ENCODE results near the gene EME1.
"Not testable (repeated sequence)": the region's sequence is repeated elsewhere in the genome, so short reads cannot be mapped to it uniquely, and the experiment has no call there.

The EME1 gene

GRCh38 chr17:50389534-50389933, 16.5 kb downstream of the EME1 start:
- no peak for DNase-seq (ENCODE audit: low read depth, low spot score)
- TF ChIP-seq ZNF274 (IDR thresholded peaks at IDR 0.05; ENCODE audit: low read depth, low read length) (no peak), YY1 (IDR thresholded peaks at IDR 0.05; ENCODE audit: insufficient read depth, insufficient read length) (no peak), SUZ12 (IDR thresholded peaks at IDR 0.05; ENCODE audit: extremely low read depth, insufficient read depth, insufficient read length) (no peak)
- H3K36me3 ChIP-seq (ENCODE audit: insufficient read depth, insufficient read length, low read length), result peaks cover 97% of the 10 kb centered on the region
- no peaks in the 10 kb centered on the region for H3K9me3 ChIP-seq (ENCODE audit: insufficient read depth, low read length)
- H3K27me3 ChIP-seq (ENCODE audit: insufficient read depth, insufficient read length), result no peaks in the 10 kb centered on the region
- peaks cover 1% of the 10 kb centered on the region for H3K4me1 ChIP-seq (ENCODE audit: insufficient read depth, insufficient read length)
- H3K4me3 ChIP-seq (ENCODE audit: insufficient read length, low read depth), result no peak overlapping the region
- H3K9ac ChIP-seq (ENCODE audit: insufficient read length, low read depth), result no peak overlapping the region

GRCh38 chr17:50392621-50393020, 19.6 kb downstream of the EME1 start:
- Histone ChIP-seq H3K27me3 (ENCODE audit: insufficient read depth, insufficient read length) (no peaks in the 10 kb centered on the region), H3K9me3 (ENCODE audit: insufficient read depth, low read length) (no peaks in the 10 kb centered on the region), H3K4me1 (ENCODE audit: insufficient read depth, insufficient read length) (peaks cover 1% of the 10 kb centered on the region), H3K9ac (ENCODE audit: insufficient read length, low read depth) (no peak overlapping the region), H3K36me3 (ENCODE audit: insufficient read depth, insufficient read length, low read length) (peaks cover 86% of the 10 kb centered on the region), H3K4me3 (ENCODE audit: insufficient read length, low read depth) (no peak overlapping the region)
- no peak for TF ChIP-seq ZNF274 (IDR thresholded peaks at IDR 0.05; ENCODE audit: low read depth, low read length)
- TF ChIP-seq YY1 (IDR thresholded peaks at IDR 0.05; ENCODE audit: insufficient read depth, insufficient read length), result no peak
- no peak for TF ChIP-seq SUZ12 (IDR thresholded peaks at IDR 0.05; ENCODE audit: extremely low read depth, insufficient read depth, insufficient read length)
- no peak for DNase-seq (ENCODE audit: low read depth, low spot score)

GRCh38 chr17:50393700-50394099, 20.7 kb downstream of the EME1 start:
- H3K9me3 ChIP-seq (ENCODE audit: insufficient read depth, low read length), result no peaks in the 10 kb centered on the region
- H3K27me3 ChIP-seq (ENCODE audit: insufficient read depth, insufficient read length), result no peaks in the 10 kb centered on the region
- no peak overlapping the region for H3K9ac ChIP-seq (ENCODE audit: insufficient read length, low read depth)
- peaks cover 1% of the 10 kb centered on the region for H3K4me1 ChIP-seq (ENCODE audit: insufficient read depth, insufficient read length)
- H3K36me3 ChIP-seq (ENCODE audit: insufficient read depth, insufficient read length, low read length), result peaks cover 75% of the 10 kb centered on the region
- H3K4me3 ChIP-seq (ENCODE audit: insufficient read length, low read depth), result no peak overlapping the region
- no peak for TF ChIP-seq YY1 (IDR thresholded peaks at IDR 0.05; ENCODE audit: insufficient read depth, insufficient read length)
- no peak for TF ChIP-seq ZNF274 (IDR thresholded peaks at IDR 0.05; ENCODE audit: low read depth, low read length)
- TF ChIP-seq SUZ12 (IDR thresholded peaks at IDR 0.05; ENCODE audit: extremely low read depth, insufficient read depth, insufficient read length), result no peak
- DNase-seq (ENCODE audit: low read depth, low spot score), result no peak

GRCh38 chr17:50394711-50395110, 21.7 kb downstream of the EME1 start:
- Histone ChIP-seq H3K36me3 (ENCODE audit: insufficient read depth, insufficient read length, low read length) (peaks cover 65% of the 10 kb centered on the region), H3K9me3 (ENCODE audit: insufficient read depth, low read length) (no peaks in the 10 kb centered on the region; the same call in 1 of the 2 replicates), H3K27me3 (ENCODE audit: insufficient read depth, insufficient read length) (no peaks in the 10 kb centered on the region), H3K9ac (ENCODE audit: insufficient read length, low read depth) (no peak overlapping the region), H3K4me3 (ENCODE audit: insufficient read length, low read depth) (no peak overlapping the region), H3K4me1 (ENCODE audit: insufficient read depth, insufficient read length) (no peaks in the 10 kb centered on the region)
- TF ChIP-seq SUZ12 (IDR thresholded peaks at IDR 0.05; ENCODE audit: extremely low read depth, insufficient read depth, insufficient read length) (no peak), YY1 (IDR thresholded peaks at IDR 0.05; ENCODE audit: insufficient read depth, insufficient read length) (no peak), ZNF274 (IDR thresholded peaks at IDR 0.05; ENCODE audit: low read depth, low read length) (no peak)
- no peak for DNase-seq (ENCODE audit: low read depth, low spot score)

GRCh38 chr17:50396261-50397110, 23.5 kb downstream of the EME1 start:
- Histone ChIP-seq H3K4me1 (ENCODE audit: insufficient read depth, insufficient read length) (no peaks in the 10 kb centered on the region), H3K4me3 (ENCODE audit: insufficient read length, low read depth) (peak overlapping the region; percentile 99), H3K36me3 (ENCODE audit: insufficient read depth, insufficient read length, low read length) (peaks cover 48% of the 10 kb centered on the region), H3K27me3 (ENCODE audit: insufficient read depth, insufficient read length) (no peaks in the 10 kb centered on the region), H3K9ac (ENCODE audit: insufficient read length, low read depth) (peak overlapping the region; percentile 97), H3K9me3 (ENCODE audit: insufficient read depth, low read length) (no peaks in the 10 kb centered on the region; the same call in 1 of the 2 replicates)
- TF ChIP-seq ZNF274 (IDR thresholded peaks at IDR 0.05; ENCODE audit: low read depth, low read length) (no peak), SUZ12 (IDR thresholded peaks at IDR 0.05; ENCODE audit: extremely low read depth, insufficient read depth, insufficient read length) (no peak), YY1 (IDR thresholded peaks at IDR 0.05; ENCODE audit: insufficient read depth, insufficient read length) (no peak)
- DNase-seq (ENCODE audit: low read depth, low spot score), result no peak

GRCh38 chr17:50397111-50397918, 24.3 kb downstream of the EME1 start, which contains the start of gene LRRC59:
TSS of gene LRRC59 (minus strand) at chr17:50397523. CDS start at chr17:50397317, 206 bp downstream.
- Histone ChIP-seq H3K4me1 (ENCODE audit: insufficient read depth, insufficient read length) (no peaks in the 10 kb centered on the region), H3K27me3 (ENCODE audit: insufficient read depth, insufficient read length) (no peaks in the 10 kb centered on the region), H3K9ac (ENCODE audit: insufficient read length, low read depth) (peak within 1 kb of the TSS; percentile 97), H3K36me3 (ENCODE audit: insufficient read depth, insufficient read length, low read length) (peaks cover 40% of the 10 kb centered on the region), H3K9me3 (ENCODE audit: insufficient read depth, low read length) (no peaks in the 10 kb centered on the region; the same call in 1 of the 2 replicates), H3K4me3 (ENCODE audit: insufficient read length, low read depth) (peak within 1 kb of the TSS; percentile 99)
- peak; percentile 51 for DNase-seq (ENCODE audit: low read depth, low spot score)
- TF ChIP-seq ZNF274 (IDR thresholded peaks at IDR 0.05; ENCODE audit: low read depth, low read length), result no peak
- peak; percentile 10 for TF ChIP-seq YY1 (IDR thresholded peaks at IDR 0.05; ENCODE audit: insufficient read depth, insufficient read length)

- Histone ChIP-seq H3K36me3 (ENCODE audit: insufficient read depth, insufficient read length, low read length) (peaks cover 34% of the 10 kb centered on the region), H3K27me3 (ENCODE audit: insufficient read depth, insufficient read length) (no peaks in the 10 kb centered on the region), H3K9me3 (ENCODE audit: insufficient read depth, low read length) (no peaks in the 10 kb centered on the region; the same call in 1 of the 2 replicates), H3K9ac (ENCODE audit: insufficient read length, low read depth) (peak overlapping the region; percentile 97), H3K4me1 (ENCODE audit: insufficient read depth, insufficient read length) (peaks cover 3% of the 10 kb centered on the region), H3K4me3 (ENCODE audit: insufficient read length, low read depth) (peak overlapping the region; percentile 99)
- no peak for TF ChIP-seq ZNF274 (IDR thresholded peaks at IDR 0.05; ENCODE audit: low read depth, low read length)
- TF ChIP-seq YY1 (IDR thresholded peaks at IDR 0.05; ENCODE audit: insufficient read depth, insufficient read length), result no peak
- TF ChIP-seq SUZ12 (IDR thresholded peaks at IDR 0.05; ENCODE audit: extremely low read depth, insufficient read depth, insufficient read length), result no peak
- DNase-seq (ENCODE audit: low read depth, low spot score), result no peak
These were observed 24.9 kb downstream of the EME1 start for GRCh38 chr17:50397919-50398285.

GRCh38 chr17:50398672-50399071, 25.6 kb downstream of the EME1 start:
- H3K4me1 ChIP-seq (ENCODE audit: insufficient read depth, insufficient read length); H3K4me3 ChIP-seq (ENCODE audit: insufficient read length, low read depth); DNase-seq (ENCODE audit: low read depth, low spot score); H3K27me3 ChIP-seq (ENCODE audit: insufficient read depth, insufficient read length); H3K9me3 ChIP-seq (ENCODE audit: insufficient read depth, low read length); H3K9ac ChIP-seq (ENCODE audit: insufficient read length, low read depth): not testable (repeated sequence)
- H3K36me3 ChIP-seq (ENCODE audit: insufficient read depth, insufficient read length, low read length), result peaks cover 26% of the 10 kb centered on the region

GRCh38 chr17:50399591-50399990, 26.6 kb downstream of the EME1 start:
- not testable (repeated sequence) for H3K27me3 ChIP-seq (ENCODE audit: insufficient read depth, insufficient read length); DNase-seq (ENCODE audit: low read depth, low spot score); H3K9ac ChIP-seq (ENCODE audit: insufficient read length, low read depth); H3K4me3 ChIP-seq (ENCODE audit: insufficient read length, low read depth); H3K4me1 ChIP-seq (ENCODE audit: insufficient read depth, insufficient read length); H3K9me3 ChIP-seq (ENCODE audit: insufficient read depth, low read length)
- H3K36me3 ChIP-seq (ENCODE audit: insufficient read depth, insufficient read length, low read length), result peaks cover 17% of the 10 kb centered on the region
